Measurements from ENCODE around the gene CBX2. TPM values are rescaled to one million over a fixed set of nuclear protein-coding genes. Genes with fewer than 3 reads are reported as not detected.

The CBX2 gene
- total RNA-seq, 1 donor from 2014 or later = 9.9 TPM

- Mint-ChIP-seq H3K36me3 (ENCODE audit: unreplicated experiment) (peaks cover 14% of the 10 kb centered on the region), H3K4me1 (ENCODE audit: unreplicated experiment) (peaks cover 3% of the 10 kb centered on the region), H3K27me3 (ENCODE audit: unreplicated experiment) (peaks cover 33% of the 10 kb centered on the region), H3K27ac (ENCODE audit: unreplicated experiment) (no peak overlapping the region), H3K9me3 (ENCODE audit: unreplicated experiment) (no peaks in the 10 kb centered on the region), H3K4me3 (ENCODE audit: unreplicated experiment) (no peak overlapping the region)
- no peak for TF ChIP-seq CTCF (IDR thresholded peaks at IDR 0.05)
- no peak for DNase-seq (ENCODE audit: extremely low spot score, unreplicated experiment)
These were observed 7.3 kb downstream of the CBX2 start for GRCh38 chr17:79785017-79785899.

- no peaks in the 10 kb centered on the region for H3K9me3 Mint-ChIP-seq (ENCODE audit: unreplicated experiment)
- H3K36me3 Mint-ChIP-seq (ENCODE audit: unreplicated experiment) = peaks cover 14% of the 10 kb centered on the region
- H3K4me1 Mint-ChIP-seq (ENCODE audit: unreplicated experiment) = peaks cover 3% of the 10 kb centered on the region
- no peak for DNase-seq (ENCODE audit: extremely low spot score, unreplicated experiment)
- TF ChIP-seq CTCF (IDR thresholded peaks at IDR 0.05) = no peak
- peaks cover 35% of the 10 kb centered on the region for H3K27me3 Mint-ChIP-seq (ENCODE audit: unreplicated experiment)
- no peak overlapping the region for H3K27ac Mint-ChIP-seq (ENCODE audit: unreplicated experiment)
- H3K4me3 Mint-ChIP-seq (ENCODE audit: unreplicated experiment) = no peak overlapping the region
These were observed 8.2 kb downstream of the CBX2 start for GRCh38 chr17:79785900-79786810.

- Mint-ChIP-seq H3K9me3 (ENCODE audit: unreplicated experiment) (no peaks in the 10 kb centered on the region), H3K4me1 (ENCODE audit: unreplicated experiment) (peaks cover 6% of the 10 kb centered on the region), H3K4me3 (ENCODE audit: unreplicated experiment) (no peak overlapping the region), H3K27me3 (ENCODE audit: unreplicated experiment) (peaks cover 39% of the 10 kb centered on the region), H3K27ac (ENCODE audit: unreplicated experiment) (no peak overlapping the region), H3K36me3 (ENCODE audit: unreplicated experiment) (peaks cover 14% of the 10 kb centered on the region)
- no peak for TF ChIP-seq CTCF (IDR thresholded peaks at IDR 0.05)
- no peak for DNase-seq (ENCODE audit: extremely low spot score, unreplicated experiment)
These were observed 9.1 kb downstream of the CBX2 start for GRCh38 chr17:79786930-79787643.

GRCh38 chr17:79788455-79788854, 10.5 kb downstream of the CBX2 start:
- Mint-ChIP-seq H3K27me3 (ENCODE audit: unreplicated experiment) (peaks cover 43% of the 10 kb centered on the region), H3K36me3 (ENCODE audit: unreplicated experiment) (peaks cover 7% of the 10 kb centered on the region), H3K4me1 (ENCODE audit: unreplicated experiment) (peaks cover 12% of the 10 kb centered on the region), H3K9me3 (ENCODE audit: unreplicated experiment) (no peaks in the 10 kb centered on the region), H3K27ac (ENCODE audit: unreplicated experiment) (no peak overlapping the region), H3K4me3 (ENCODE audit: unreplicated experiment) (no peak overlapping the region)
- DNase-seq (ENCODE audit: extremely low spot score, unreplicated experiment) = no peak
- TF ChIP-seq CTCF (IDR thresholded peaks at IDR 0.05) = no peak
